ENCODE measurements around the gene NELFB. TPM values are rescaled to one million over a fixed set of nuclear protein-coding genes. Genes with fewer than 3 reads are reported as not detected.

Gene NELFB
- total and polyA plus RNA-seq, 4 donors = 21.7 to 47.9 (median 38.2) TPM

GRCh38 chr9:137216188-137216965 is 38.8 kb upstream of the NELFB start:
- no peak overlapping the region for H3K4me3 ChIP-seq (ENCODE audit: low read length in 2 of 2)
- intact Hi-C loops (cut with DNase I) = no loop called here
- ATAC-seq (ENCODE audit: low FRiP score) (no peak), DNase-seq (no peak)
- H3K27ac ChIP-seq (ENCODE audit: low read depth in 1 of 2, low read length in 2 of 2) = no peak overlapping the region
- H3K4me1 ChIP-seq (ENCODE audit: control insufficient read depth in 1 of 2, insufficient read depth in 2 of 2, low read length in 2 of 2) = no peaks in the 10 kb centered on the region
- no peaks in the 10 kb centered on the region for H3K36me3 ChIP-seq (ENCODE audit: control insufficient read depth in 1 of 2, insufficient read depth in 2 of 2, low read length in 1 of 2)
- H3K27me3 ChIP-seq (ENCODE audit: control insufficient read depth in 1 of 2, insufficient read depth in 2 of 2, low read length in 1 of 2) = no peaks in the 10 kb centered on the region
- 87 to 90% methylated on average over 29 to 30 of the region's 30 CpGs for WGBS, 2 donors
- H3K9me3 ChIP-seq (ENCODE audit: control insufficient read depth, low read length) = no peaks in the 10 kb centered on the region

GRCh38 chr9:137217276-137218211 is 37.6 kb upstream of the NELFB start:
- intact Hi-C loops (cut with DNase I) = no loop called here
- H3K27ac ChIP-seq (ENCODE audit: low read depth in 1 of 2, low read length in 2 of 2) = no peak overlapping the region
- WGBS, 2 donors = 76 to 80% methylated on average over 36 of the region's 36 CpGs
- H3K4me1 ChIP-seq (ENCODE audit: control insufficient read depth in 1 of 2, insufficient read depth in 2 of 2, low read length in 2 of 2) = no peaks in the 10 kb centered on the region
- no peak overlapping the region for H3K4me3 ChIP-seq (ENCODE audit: low read length in 2 of 2)
- no peak for DNase-seq
- H3K9me3 ChIP-seq (ENCODE audit: control insufficient read depth, low read length) = no peaks in the 10 kb centered on the region
- no peaks in the 10 kb centered on the region for H3K27me3 ChIP-seq (ENCODE audit: control insufficient read depth in 1 of 2, insufficient read depth in 2 of 2, low read length in 1 of 2)
- no peaks in the 10 kb centered on the region for H3K36me3 ChIP-seq (ENCODE audit: control insufficient read depth in 1 of 2, insufficient read depth in 2 of 2, low read length in 1 of 2)
- ATAC-seq (ENCODE audit: low FRiP score) = peak; percentile 41

DNA sequence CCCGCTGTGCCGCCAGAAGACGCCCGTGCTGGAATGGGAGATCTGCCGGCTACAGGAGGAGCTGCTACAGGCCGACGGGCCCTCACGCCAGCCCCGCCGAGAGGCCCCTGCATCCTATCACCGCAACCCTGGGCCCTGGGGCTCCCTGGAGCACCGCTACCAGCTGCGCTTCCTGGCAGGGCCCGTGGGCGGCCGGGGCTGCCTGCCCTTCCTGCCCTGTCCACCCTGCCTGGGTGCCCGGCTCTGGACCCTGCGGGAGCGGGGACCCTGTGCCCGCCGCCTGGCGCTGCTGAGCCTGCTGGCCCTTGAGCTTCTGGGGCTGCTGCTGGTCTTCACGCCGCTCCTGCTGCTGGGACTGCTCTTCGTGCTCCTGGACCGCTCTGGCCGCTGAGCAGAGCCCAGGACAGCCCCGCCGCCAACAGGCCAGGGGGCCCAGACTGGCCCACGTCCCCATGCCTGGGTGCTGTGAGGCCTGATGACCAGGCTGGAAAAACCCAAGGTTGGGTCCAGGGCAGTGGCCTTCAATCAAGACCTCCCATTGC is 36.8 kb upstream of the NELFB start:
- Histone ChIP-seq H3K4me3 (ENCODE audit: low read length in 2 of 2) (no peak overlapping the region), H3K9me3 (ENCODE audit: control insufficient read depth, low read length) (no peaks in the 10 kb centered on the region)

DNA sequence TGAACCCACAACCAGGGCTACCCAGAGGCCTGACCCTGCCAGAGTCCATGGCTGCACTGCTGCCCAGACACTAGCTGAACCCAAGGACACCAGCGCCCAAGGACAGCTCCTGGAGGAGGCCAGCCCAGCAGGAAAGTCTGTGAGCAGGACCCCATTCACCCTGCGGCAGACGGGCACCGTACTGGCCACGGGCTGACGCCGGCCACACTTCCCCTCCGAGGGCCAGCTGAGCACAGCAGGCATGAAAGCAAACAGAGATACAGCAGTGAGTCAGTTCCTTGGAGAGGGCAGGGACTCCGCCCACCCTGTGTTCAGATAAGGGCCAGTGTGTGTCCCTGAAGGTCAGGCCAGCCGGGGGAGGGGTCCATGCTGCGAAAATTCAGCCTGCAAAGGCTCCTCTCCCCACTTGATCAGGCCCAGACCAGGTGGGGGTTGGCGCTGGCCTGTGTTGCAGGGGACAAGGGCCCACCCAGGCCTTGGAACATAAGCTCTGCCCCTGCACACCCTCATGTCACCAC is 36.3 kb upstream of the NELFB start:
- no peak overlapping the region for H3K4me3 ChIP-seq (ENCODE audit: low read length in 2 of 2)
- intact Hi-C loops (cut with DNase I) = no loop called here
- H3K9me3 ChIP-seq (ENCODE audit: control insufficient read depth, low read length) = no peaks in the 10 kb centered on the region
- H3K36me3 ChIP-seq (ENCODE audit: control insufficient read depth in 1 of 2, insufficient read depth in 2 of 2, low read length in 1 of 2) = no peaks in the 10 kb centered on the region
- WGBS, 2 donors = 59 to 73% methylated on average over 12 of the region's 12 CpGs
- no peaks in the 10 kb centered on the region for H3K4me1 ChIP-seq (ENCODE audit: control insufficient read depth in 1 of 2, insufficient read depth in 2 of 2, low read length in 2 of 2)
- H3K27ac ChIP-seq (ENCODE audit: low read depth in 1 of 2, low read length in 2 of 2) = no peak overlapping the region
- H3K27me3 ChIP-seq (ENCODE audit: control insufficient read depth in 1 of 2, insufficient read depth in 2 of 2, low read length in 1 of 2) = no peaks in the 10 kb centered on the region
- DNase-seq = no peak
- ATAC-seq (ENCODE audit: low FRiP score) = no peak

More for the DNA sequence above, 36.8 kb upstream of the NELFB start:
- WGBS, 2 donors = 93% methylated on average over 28 to 30 of the region's 30 CpGs
- no peak for ATAC-seq (ENCODE audit: low FRiP score)
- intact Hi-C loops (cut with DNase I) = no loop called here
- DNase-seq = no peak
- Histone ChIP-seq H3K36me3 (ENCODE audit: control insufficient read depth in 1 of 2, insufficient read depth in 2 of 2, low read length in 1 of 2) (no peaks in the 10 kb centered on the region), H3K4me1 (ENCODE audit: control insufficient read depth in 1 of 2, insufficient read depth in 2 of 2, low read length in 2 of 2) (no peaks in the 10 kb centered on the region), H3K27ac (ENCODE audit: low read depth in 1 of 2, low read length in 2 of 2) (no peak overlapping the region), H3K27me3 (ENCODE audit: control insufficient read depth in 1 of 2, insufficient read depth in 2 of 2, low read length in 1 of 2) (no peaks in the 10 kb centered on the region)

DNA sequence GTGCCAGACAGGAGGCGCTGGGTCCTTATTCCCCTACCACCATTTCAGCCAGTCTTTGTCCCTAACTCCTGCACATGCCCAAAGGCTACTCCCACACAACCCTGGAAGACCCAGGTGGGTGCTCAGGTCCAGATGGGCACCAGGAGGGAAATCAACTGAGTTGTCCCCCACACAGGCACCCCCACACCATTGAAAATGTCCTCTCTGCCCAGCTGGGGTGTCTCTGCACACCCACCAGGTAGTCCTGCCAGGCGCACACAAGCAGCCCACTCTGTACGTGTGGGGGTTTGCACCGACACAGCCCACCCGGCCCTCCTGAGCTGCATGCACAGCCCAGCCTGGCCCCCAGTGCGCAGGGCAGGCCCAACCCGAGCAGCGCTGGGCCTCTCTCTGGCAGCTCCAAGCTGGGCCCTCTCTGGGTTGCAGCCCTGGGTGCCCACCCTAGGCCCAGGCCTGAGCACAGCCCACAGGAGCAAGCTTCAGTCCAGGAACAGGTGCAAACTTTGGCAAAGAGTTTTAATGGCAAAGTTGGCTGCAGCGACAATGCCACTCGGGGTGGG is 35.3 kb upstream of the NELFB start:
- no peak overlapping the region for H3K27ac ChIP-seq (ENCODE audit: low read depth in 1 of 2, low read length in 2 of 2)
- H3K4me1 ChIP-seq (ENCODE audit: control insufficient read depth in 1 of 2, insufficient read depth in 2 of 2, low read length in 2 of 2) = no peaks in the 10 kb centered on the region

DNA sequence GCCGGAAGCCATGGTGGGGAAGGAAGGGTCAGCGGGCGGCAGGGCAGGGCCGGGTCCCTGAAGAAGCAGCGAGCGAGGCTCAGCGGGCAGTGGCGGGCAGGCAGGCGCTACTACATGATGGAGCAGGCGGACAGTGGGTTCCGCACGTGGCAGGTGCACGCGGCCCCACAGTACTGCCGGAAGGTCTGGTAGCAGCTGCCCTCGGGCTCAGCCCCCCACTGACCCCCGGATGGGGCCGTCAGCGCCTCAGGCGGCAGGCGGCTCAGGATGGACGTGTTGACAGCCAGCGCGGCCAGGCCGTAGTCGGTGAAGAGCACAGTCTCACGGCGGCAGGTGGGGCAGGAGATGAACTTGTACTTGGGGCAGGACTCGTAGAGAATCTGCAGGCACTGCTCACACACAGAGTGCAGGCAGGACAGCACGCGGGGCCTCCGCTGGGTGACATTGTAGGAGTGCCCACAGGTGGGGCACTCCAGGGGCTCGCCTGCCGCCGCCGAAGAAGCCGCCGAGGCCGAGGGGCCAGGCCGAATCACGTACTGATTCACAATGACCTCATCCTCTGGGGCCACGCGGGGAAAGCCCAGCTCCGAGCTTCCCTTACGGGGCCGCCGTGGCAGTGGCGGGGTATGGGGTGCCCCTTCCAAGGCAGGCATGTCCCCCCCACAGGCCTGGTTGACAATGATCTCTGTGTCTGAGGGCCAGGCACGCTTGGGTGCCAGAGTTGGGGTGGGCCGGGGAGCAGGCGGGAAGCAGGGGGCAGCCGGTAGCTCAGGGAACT is 34.6 kb upstream of the NELFB start:
- no peak overlapping the region for H3K4me3 ChIP-seq (ENCODE audit: low read length in 2 of 2)
- DNase-seq (no peak), ATAC-seq (ENCODE audit: low FRiP score) (no peak)
- WGBS, 2 donors = 93 to 94% methylated on average over 51 to 52 of the region's 52 CpGs
- H3K9me3 ChIP-seq (ENCODE audit: control insufficient read depth, low read length) = no peaks in the 10 kb centered on the region
- H3K4me1 ChIP-seq (ENCODE audit: control insufficient read depth in 1 of 2, insufficient read depth in 2 of 2, low read length in 2 of 2) = no peaks in the 10 kb centered on the region
- no peaks in the 10 kb centered on the region for H3K27me3 ChIP-seq (ENCODE audit: control insufficient read depth in 1 of 2, insufficient read depth in 2 of 2, low read length in 1 of 2)
- intact Hi-C loops (cut with DNase I) = no loop called here
- no peaks in the 10 kb centered on the region for H3K36me3 ChIP-seq (ENCODE audit: control insufficient read depth in 1 of 2, insufficient read depth in 2 of 2, low read length in 1 of 2)
- no peak overlapping the region for H3K27ac ChIP-seq (ENCODE audit: low read depth in 1 of 2, low read length in 2 of 2)

More for the DNA sequence above, 35.3 kb upstream of the NELFB start:
- Histone ChIP-seq H3K9me3 (ENCODE audit: control insufficient read depth, low read length) (no peaks in the 10 kb centered on the region), H3K36me3 (ENCODE audit: control insufficient read depth in 1 of 2, insufficient read depth in 2 of 2, low read length in 1 of 2) (no peaks in the 10 kb centered on the region), H3K27me3 (ENCODE audit: control insufficient read depth in 1 of 2, insufficient read depth in 2 of 2, low read length in 1 of 2) (no peaks in the 10 kb centered on the region), H3K4me3 (ENCODE audit: low read length in 2 of 2) (no peak overlapping the region)
- intact Hi-C loops (cut with DNase I) = no loop called here
- ATAC-seq (ENCODE audit: low FRiP score) = no peak
- WGBS, 2 donors = 92% methylated on average over 10 of the region's 10 CpGs
- DNase-seq = no peak

GRCh38 chr9:137221095-137221505 is 34.0 kb upstream of the NELFB start:
- no peaks in the 10 kb centered on the region for H3K27me3 ChIP-seq (ENCODE audit: control insufficient read depth in 1 of 2, insufficient read depth in 2 of 2, low read length in 1 of 2)
- no peak overlapping the region for H3K27ac ChIP-seq (ENCODE audit: low read depth in 1 of 2, low read length in 2 of 2)
- ATAC-seq (ENCODE audit: low FRiP score) = no peak
- intact Hi-C loops (cut with DNase I) = no loop called here
- no peak overlapping the region for H3K4me3 ChIP-seq (ENCODE audit: low read length in 2 of 2)
- 90% methylated on average over 9 to 14 of the region's 14 CpGs for WGBS, 2 donors
- no peaks in the 10 kb centered on the region for H3K4me1 ChIP-seq (ENCODE audit: control insufficient read depth in 1 of 2, insufficient read depth in 2 of 2, low read length in 2 of 2)
- no peaks in the 10 kb centered on the region for H3K36me3 ChIP-seq (ENCODE audit: control insufficient read depth in 1 of 2, insufficient read depth in 2 of 2, low read length in 1 of 2)
- no peak for DNase-seq
- no peaks in the 10 kb centered on the region for H3K9me3 ChIP-seq (ENCODE audit: control insufficient read depth, low read length)

Measured in aorta (tissue), 5 donors.